Mucosa of rectum (tissue), 2 donors: Measurements from ENCODE around the gene UNC5A.

ENCODE experiments used
- H3K27ac ChIP-seq, 2 donors: one replicate each; pipeline ENCODE4 v1.7.0; 2013; ENCODE audit warnings: inconsistent platforms in 2 of 2, low read depth in 2 of 2, low read length in 2 of 2
- H3K27me3 ChIP-seq, 2 donors: one replicate each; pipeline ENCODE4 v1.7.0; 2013; ENCODE audit warnings: low read length in 2 of 2; ENCODE audit not compliant: control insufficient read depth in 2 of 2, insufficient read depth in 2 of 2
- H3K36me3 ChIP-seq, 2 donors: one replicate each; pipeline ENCODE4 v1.7.0; 2013; ENCODE audit warnings: low read length in 2 of 2; ENCODE audit not compliant: control insufficient read depth in 2 of 2, insufficient read depth in 2 of 2
- H3K4me1 ChIP-seq, 2 donors: one replicate each; pipeline ENCODE4 v1.7.0; 2013; ENCODE audit warnings: low read length in 2 of 2, mild to moderate bottlenecking in 1 of 2; ENCODE audit not compliant: control insufficient read depth in 2 of 2, insufficient read depth in 2 of 2
- H3K4me3 ChIP-seq, 2 donors: one replicate each; pipeline ENCODE4 v1.7.0; 2013; ENCODE audit warnings: low read length in 2 of 2
- H3K9ac ChIP-seq, 2 donors: one replicate each; pipeline ENCODE4 v1.7.0; 2013; ENCODE audit warnings: low read length in 2 of 2, low read depth in 1 of 2, mild to moderate bottlenecking in 1 of 2
- H3K9me3 ChIP-seq, 2 donors: one replicate each; pipeline ENCODE4 v1.7.0; 2013; ENCODE audit warnings: low read length in 2 of 2; ENCODE audit not compliant: control insufficient read depth in 2 of 2
- donor health status: healthy.
- donor health status: Normal muscosa, but diverticular disease.

The UNC5A gene

GRCh38 chr5:176878463-176878862 lies 68.1 kb downstream of the UNC5A start:
- Histone ChIP-seq H3K4me1 (no peaks in the 10 kb centered on the region), H3K9me3 (no peaks in the 10 kb centered on the region), H3K4me3 (no peak overlapping the region), H3K9ac (no peak overlapping the region), H3K27me3 (peaks cover 10 to 15% of the 10 kb centered on the region in 2 donors), H3K36me3 (no peaks in the 10 kb centered on the region), H3K27ac (no peak overlapping the region)

GRCh38 chr5:176878906-176879662 lies 68.7 kb downstream of the UNC5A start:
- no peak overlapping the region for H3K27ac ChIP-seq
- no peaks in the 10 kb centered on the region for H3K4me1 ChIP-seq
- H3K27me3 ChIP-seq: peaks cover 12% of the 10 kb centered on the region in 2 donors

GRCh38 chr5:176879663-176880361 lies 69.5 kb downstream of the UNC5A start:
- H3K9me3 ChIP-seq: no peaks in the 10 kb centered on the region

More at GRCh38 chr5:176878906-176879662, 68.7 kb downstream of the UNC5A start:
- Histone ChIP-seq H3K9me3 (no peaks in the 10 kb centered on the region), H3K36me3 (no peaks in the 10 kb centered on the region), H3K4me3 (no peak overlapping the region), H3K9ac (no peak overlapping the region)

GRCh38 chr5:176880366-176881020 lies 70.1 kb downstream of the UNC5A start:
- Histone ChIP-seq H3K9me3 (no peaks in the 10 kb centered on the region), H3K27me3 (peaks cover 11 to 12% of the 10 kb centered on the region in 2 donors), H3K4me3 (no peak overlapping the region), H3K4me1 (no peaks in the 10 kb centered on the region), H3K9ac (no peak overlapping the region), H3K27ac (no peak overlapping the region), H3K36me3 (no peaks in the 10 kb centered on the region)

More at GRCh38 chr5:176879663-176880361, 69.5 kb downstream of the UNC5A start:
- Histone ChIP-seq H3K36me3 (no peaks in the 10 kb centered on the region), H3K27ac (no peak overlapping the region), H3K4me3 (no peak overlapping the region), H3K9ac (no peak overlapping the region), H3K27me3 (peaks cover 11 to 12% of the 10 kb centered on the region in 2 donors), H3K4me1 (no peaks in the 10 kb centered on the region)

- Histone ChIP-seq H3K9me3 (no peaks in the 10 kb centered on the region), H3K9ac (no peak overlapping the region), H3K36me3 (no peaks in the 10 kb centered on the region), H3K27me3 (peaks cover 8 to 9% of the 10 kb centered on the region in 2 donors), H3K4me3 (no peak overlapping the region), H3K4me1 (no peaks in the 10 kb centered on the region), H3K27ac (no peak overlapping the region)
Observed at GRCh38 chr5:176881021-176881749, 70.8 kb downstream of the UNC5A start.

- H3K4me1 ChIP-seq: no peaks in the 10 kb centered on the region
- no peak overlapping the region for H3K27ac ChIP-seq
- H3K36me3 ChIP-seq: no peaks in the 10 kb centered on the region
- H3K27me3 ChIP-seq: peaks cover 5 to 6% of the 10 kb centered on the region in 2 donors
- H3K9ac ChIP-seq: no peak overlapping the region
- no peaks in the 10 kb centered on the region for H3K9me3 ChIP-seq
- no peak overlapping the region for H3K4me3 ChIP-seq
Observed at GRCh38 chr5:176881816-176882566, 71.6 kb downstream of the UNC5A start.

GRCh38 chr5:176882567-176882903 lies 72.2 kb downstream of the UNC5A start:
- no peaks in the 10 kb centered on the region for H3K4me1 ChIP-seq
- no peaks in the 10 kb centered on the region for H3K36me3 ChIP-seq
- peaks cover 5 to 6% of the 10 kb centered on the region in 2 donors for H3K27me3 ChIP-seq
- H3K27ac ChIP-seq: no peak overlapping the region
- no peak overlapping the region for H3K4me3 ChIP-seq
- H3K9ac ChIP-seq: no peak overlapping the region
- no peaks in the 10 kb centered on the region for H3K9me3 ChIP-seq

- H3K27ac ChIP-seq: no peak overlapping the region
- H3K9ac ChIP-seq: no peak overlapping the region
- no peak overlapping the region for H3K4me3 ChIP-seq
- no peaks in the 10 kb centered on the region for H3K4me1 ChIP-seq
- H3K9me3 ChIP-seq: no peaks in the 10 kb centered on the region
- peaks cover 3% of the 10 kb centered on the region in 2 donors for H3K27me3 ChIP-seq
- H3K36me3 ChIP-seq: no peaks in the 10 kb centered on the region
Observed at GRCh38 chr5:176883700-176884570, 73.6 kb downstream of the UNC5A start.

GRCh38 chr5:176884571-176884890 lies 74.2 kb downstream of the UNC5A start:
- no peak overlapping the region for H3K27ac ChIP-seq
- no peaks in the 10 kb centered on the region for H3K9me3 ChIP-seq
- H3K4me3 ChIP-seq: no peak overlapping the region
- no peaks in the 10 kb centered on the region for H3K36me3 ChIP-seq
- no peaks in the 10 kb centered on the region for H3K4me1 ChIP-seq
- H3K9ac ChIP-seq: no peak overlapping the region
- H3K27me3 ChIP-seq: peaks cover 0 to 3% of the 10 kb centered on the region in 2 donors
